NCI-H2081 (cell line): ENCODE measurements around the gene TEX36.
"Not testable (repeated sequence)": the region's sequence is repeated elsewhere in the genome, so short reads cannot be mapped to it uniquely, and the experiment has no call there.

ENCODE experiments used
- DNase-seq, 2 experiments: peaks; one replicate each; lab custom pipeline; 2025; lab: John Stamatoyannopoulos, UW

Gene TEX36

DNA sequence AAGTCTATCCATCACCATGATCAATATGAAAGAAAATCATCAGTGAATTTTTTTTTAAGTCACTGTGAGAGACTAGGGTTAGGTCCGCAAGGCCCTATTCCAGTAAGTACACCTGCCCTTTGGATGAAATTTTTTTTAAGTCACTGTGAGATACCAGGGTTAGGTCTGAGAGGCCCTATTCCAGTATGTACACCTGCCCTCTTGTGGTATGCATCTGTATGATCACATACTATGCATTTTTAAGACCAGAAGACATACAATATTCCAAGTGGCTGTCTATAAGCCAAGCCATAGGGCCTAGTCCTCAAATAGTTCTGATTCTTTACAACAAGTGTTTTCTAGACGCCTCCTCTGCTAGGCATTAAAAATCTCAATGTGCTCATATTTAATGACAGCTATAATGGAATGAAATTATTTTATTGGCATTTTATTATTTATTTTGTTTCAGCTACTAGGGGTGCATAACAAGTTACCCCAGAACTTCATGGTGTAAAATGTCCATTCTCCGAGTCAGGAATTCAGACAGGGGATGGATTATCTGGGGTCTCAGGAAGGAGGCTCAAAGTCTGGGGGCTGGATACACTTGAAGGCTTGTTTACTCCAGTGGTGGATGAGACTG lies 53.1 kb downstream of the TEX36 start:
- peak; percentile 36 to 38 for DNase-seq

DNA sequence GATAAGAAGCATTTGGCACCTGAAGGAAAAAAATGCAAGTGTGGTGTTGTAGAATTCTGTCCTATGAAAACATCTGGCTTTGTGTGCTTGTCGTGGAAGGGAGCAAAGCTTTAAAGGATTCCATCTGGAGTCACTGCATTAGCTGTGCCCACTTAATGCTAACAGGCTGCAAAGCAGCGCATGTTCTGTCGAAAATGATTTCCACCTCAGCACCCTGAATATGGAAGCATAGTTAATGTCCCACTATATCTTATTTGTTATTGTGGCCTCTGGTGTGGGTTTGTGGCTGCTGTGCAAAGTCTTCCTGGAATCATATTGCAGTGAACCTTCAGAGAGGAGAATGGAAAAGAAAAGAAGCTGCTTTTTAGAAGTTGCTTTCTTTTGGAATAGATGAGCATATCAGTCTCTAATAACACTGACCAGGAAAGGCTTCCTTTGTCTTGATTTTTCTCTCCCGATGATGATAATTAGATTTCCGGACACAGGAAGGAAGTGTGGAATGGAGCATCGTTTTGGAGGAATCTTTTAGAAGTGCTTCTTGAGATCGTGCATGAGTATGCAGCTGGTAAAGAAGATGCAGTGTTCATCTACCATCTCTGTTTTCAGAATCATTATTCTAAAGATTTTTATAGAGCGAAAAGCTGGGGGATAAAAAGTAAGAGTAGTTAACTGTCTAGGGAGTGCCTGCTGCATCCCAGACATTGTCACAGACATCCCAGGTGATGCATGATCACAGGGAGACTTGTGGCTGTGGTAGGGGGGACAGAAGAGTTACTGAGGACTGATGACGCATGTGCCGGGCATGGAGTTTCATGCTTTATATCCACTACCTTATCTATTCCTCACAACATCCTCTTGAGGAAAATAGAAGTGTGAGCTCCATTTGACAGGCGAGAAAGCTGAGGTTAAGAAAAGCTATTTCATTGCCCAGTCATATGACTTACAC lies 54.6 kb downstream of the TEX36 start:
- no peak for DNase-seq

DNA sequence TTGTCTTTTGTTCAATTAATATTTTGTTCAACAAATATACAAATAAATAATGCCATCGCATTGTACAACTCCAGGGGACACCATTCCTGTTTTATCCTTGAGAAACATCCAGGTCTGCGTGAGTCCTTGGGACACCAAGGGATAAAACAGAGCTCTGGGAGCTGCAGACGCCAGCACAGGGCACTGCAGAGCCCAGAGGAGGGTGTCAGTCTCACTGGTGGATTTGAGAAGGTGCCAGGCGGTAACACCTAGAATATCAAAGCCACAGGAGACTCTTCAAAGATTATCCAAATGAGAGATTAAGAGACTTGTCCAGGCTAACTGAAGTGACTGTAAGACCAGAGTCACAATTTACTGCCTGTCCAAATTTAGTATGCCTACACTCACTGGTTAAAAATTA lies 55.3 kb downstream of the TEX36 start:
- no peak for DNase-seq

- no peak for DNase-seq
Measured at GRCh38 chr10:125626671-125627070, 56.3 kb downstream of the TEX36 start.

DNA sequence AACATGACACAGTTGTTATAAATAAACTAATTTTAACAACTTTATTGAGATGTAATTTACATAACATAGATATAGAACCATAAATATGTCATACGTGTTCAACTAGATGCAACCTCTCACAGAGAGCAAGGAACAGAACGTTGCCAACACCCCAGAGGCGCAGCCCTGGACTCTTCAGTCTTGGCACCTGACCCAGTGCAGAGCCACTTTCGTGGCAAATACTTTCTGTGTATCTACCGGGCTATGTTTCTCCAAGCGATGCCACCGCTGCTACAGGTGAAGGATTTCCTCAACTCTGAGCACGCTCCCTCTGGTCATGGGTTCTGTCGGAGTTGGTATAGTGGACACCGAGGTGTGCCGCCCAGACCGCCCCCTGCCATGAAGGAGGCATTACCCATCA lies 57.4 kb downstream of the TEX36 start:
- DNase-seq = no peak

DNA sequence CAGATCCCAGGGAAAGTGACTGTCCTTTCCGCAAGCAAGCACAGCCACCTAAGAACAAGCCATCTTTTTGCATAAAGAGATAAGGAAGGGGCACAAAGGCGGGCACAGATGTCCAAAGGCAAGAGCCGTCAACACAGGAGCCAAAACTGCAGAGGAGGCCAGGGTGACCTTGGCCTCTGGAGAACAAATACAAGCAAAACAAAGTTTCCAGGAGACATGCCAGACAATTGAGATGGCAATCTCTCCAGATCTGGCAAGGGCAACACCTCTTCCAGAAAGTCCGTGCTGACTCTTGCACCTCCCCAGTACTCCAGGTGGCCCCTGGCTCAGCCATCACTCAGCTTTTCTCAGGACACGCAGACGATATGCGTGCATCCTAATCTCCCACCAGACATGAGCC lies 58.2 kb downstream of the TEX36 start:
- no peak for DNase-seq

GRCh38 chr10:125621052-125621451 lies 61.9 kb downstream of the TEX36 start:
- DNase-seq = no peak

DNA sequence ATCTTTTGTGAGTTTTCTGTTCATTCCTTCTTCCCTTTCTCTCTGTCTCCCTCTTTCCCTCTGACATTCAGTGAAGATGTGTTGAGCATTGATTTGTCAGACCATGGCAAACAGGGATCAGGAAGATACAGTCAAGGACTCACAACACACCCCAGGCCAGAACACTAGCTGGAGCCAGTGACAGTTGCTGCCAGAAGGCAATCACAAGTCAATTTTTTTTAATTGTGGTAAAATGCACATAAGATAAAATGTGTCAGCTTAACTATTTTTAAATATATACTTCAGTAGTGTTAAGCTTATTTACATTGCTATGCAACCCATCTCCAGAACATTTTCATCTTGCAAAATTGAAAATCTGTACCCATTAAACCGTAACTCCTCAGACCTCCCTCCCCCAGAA lies 62.6 kb downstream of the TEX36 start:
- DNase-seq = no peak

DNA sequence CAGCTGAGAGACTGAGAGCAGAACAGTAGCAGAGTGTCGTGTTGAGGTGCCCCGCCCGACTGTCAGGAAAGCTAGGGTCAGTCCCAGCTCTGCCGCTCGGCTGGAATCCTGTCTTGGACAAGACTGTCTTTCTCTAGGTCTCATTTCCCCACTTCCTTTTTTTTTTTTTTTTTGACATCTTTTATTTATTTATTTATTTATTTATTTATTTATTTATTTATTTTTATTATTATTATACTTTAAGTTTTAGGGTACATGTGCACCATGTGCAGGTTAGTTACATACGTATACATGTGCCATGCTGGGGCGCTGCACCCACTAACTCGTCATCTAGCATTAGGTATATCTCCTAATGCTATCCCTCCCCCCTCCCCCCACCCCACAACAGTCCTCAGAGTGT lies 69.9 kb downstream of the TEX36 start:
- DNase-seq = not testable (repeated sequence)

DNA sequence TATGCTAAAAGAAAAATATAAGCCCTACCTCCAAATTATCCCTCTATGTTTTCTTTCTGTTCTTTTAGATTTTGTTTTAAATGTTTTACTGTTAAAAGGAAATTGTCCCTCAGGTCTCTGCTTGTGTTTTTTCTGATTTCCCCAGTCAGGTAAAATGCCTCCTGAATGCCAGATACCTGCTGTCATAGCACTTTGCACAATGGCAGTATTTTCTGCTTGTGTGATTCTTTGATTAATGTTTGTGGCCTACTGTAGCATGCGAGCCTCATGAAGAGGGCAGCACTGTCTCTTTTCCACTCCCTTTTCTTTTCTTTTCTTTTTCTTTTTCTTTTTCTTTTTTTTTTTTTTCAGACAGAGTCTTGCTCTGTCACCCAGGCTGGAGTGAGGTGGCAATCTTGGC lies 71.2 kb downstream of the TEX36 start:
- DNase-seq = peak in 1 of 2 experiments; percentile 12

GRCh38 chr10:125611216-125611615 lies 71.7 kb downstream of the TEX36 start:
- no peak for DNase-seq

- DNase-seq = no peak
Measured at GRCh38 chr10:125609859-125610258, 73.1 kb downstream of the TEX36 start.

DNA sequence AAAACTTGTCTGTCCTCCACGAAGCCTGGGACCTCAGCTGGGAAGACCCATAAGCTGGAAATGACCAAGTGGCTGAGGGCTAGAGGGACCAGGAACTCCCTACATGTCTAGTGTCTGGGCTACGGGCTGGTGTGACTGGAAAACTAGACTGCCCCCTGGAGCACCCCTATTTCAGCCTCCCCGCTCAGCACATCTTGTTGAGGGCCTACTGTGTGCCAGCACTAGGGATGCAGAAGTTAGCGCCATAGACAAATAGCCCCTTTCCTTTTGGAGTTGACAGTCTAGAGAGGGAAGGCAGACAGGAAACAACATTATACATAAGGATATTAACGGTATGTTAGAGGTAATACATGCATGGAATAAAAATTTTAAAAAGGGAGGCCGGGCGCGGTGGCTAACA lies 74.5 kb downstream of the TEX36 start:
- no peak for DNase-seq

DNA sequence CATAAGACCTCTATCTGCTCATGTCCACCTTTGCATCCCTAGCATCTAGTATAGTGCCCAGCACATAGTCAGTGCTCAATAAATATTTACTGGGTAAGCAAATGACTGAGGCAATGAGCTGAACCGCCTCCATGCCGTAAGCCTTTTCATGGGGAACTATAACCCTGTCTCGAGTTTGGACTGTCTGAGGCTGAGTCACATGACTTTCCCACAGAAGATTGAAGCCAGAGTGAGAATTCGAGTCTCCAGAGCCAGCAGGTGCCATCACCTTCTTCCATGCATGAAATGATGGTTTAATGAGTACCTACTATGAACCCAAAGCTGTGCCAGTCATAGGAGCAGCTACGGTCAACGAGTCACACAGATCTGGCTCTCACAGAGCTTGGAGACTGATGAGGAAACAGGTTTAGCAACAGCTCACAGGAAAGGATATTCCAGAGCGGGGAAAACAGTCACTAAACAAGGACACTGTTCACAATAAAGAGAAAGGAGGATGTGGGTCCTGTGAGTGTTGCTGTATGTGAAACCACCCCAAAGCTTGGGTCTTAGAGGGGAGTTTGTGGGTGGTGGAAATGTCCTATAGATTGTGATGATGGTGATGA lies 75.2 kb downstream of the TEX36 start:
- no peak for DNase-seq

DNA sequence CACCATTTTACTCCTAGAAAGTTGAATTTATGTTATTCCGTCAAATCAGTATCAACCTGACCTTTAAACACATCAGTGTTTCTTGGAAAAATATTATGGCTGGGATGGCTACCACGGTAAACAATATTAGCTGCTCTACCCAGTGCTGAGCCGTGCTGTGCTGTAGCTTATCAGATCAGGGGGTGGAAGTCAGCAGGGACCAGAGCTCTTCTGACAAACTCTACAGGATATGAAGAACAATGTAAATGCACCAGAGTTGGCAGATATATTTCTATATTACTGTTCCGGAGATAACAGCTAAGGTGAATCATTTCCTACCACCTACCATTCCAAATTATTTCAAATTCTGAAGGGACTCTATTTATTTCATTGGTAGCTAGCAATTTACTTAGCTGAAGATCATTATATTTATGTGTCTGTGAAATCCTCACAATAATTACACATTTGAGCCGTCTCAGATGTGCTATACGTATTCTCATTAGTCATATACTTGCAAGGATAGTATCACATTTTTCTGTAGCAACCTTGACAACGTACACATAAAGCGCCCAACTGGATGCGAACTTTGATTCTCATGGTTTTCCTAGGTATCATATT lies 76.5 kb downstream of the TEX36 start:
- no peak for DNase-seq
